Prostate gland (tissue), 2 donors: ENCODE measurements around the gene CTDSPL2. TPM values are rescaled to one million over a fixed set of nuclear protein-coding genes. Genes with fewer than 3 reads are reported as not detected.

Experiments
- DNase-seq: peaks from one replicate; pipeline ENCODE4 v3.0.0-alpha.2; 2019; ENCODE audit warnings: low spot score
- H3K27ac ChIP-seq, 2 donors: fragments of 200-600 bp; sonication (generic); 2 replicates each; pipeline ENCODE4 v1.5.1; 2017 to 2019
- H3K27me3 ChIP-seq: fragments of 200-600 bp; sonication (generic); replicated peaks from 2 replicates; pipeline ENCODE4 v1.5.1; 2019; ENCODE audit not compliant: insufficient read depth
- H3K36me3 ChIP-seq, 2 donors: fragments of 200-600 bp; sonication (generic); 1 replicate in 1 of 2; 2 replicates in 1 of 2; pipeline versions ENCODE4 v1.5.1 to v1.8.1; 2017 to 2019
- H3K4me1 ChIP-seq: fragments of 200-600 bp; sonication (generic); replicated peaks from 2 replicates; pipeline ENCODE4 v1.5.1; 2019
- H3K4me3 ChIP-seq, 2 donors: fragments of 200-600 bp; sonication (generic); 2 replicates each; pipeline ENCODE4 v1.5.1; 2017 to 2019
- H3K9me3 ChIP-seq: fragments of 200-600 bp; sonication (generic); 2 replicates; pipeline ENCODE4 v1.5.1; 2017
- POLR2A ChIP-seq: fragments of 450-650 bp; IDR thresholded peaks from one replicate; pipeline ENCODE4 v1.6.1; 2016; ENCODE audit warnings: antibody characterized with exemption, mild to moderate bottlenecking
- POLR2AphosphoS5 ChIP-seq: sonication (generic); formaldehyde crosslinking; IDR thresholded peaks from one replicate; pipeline ENCODE4 v1.6.1; 2017; ENCODE audit warnings: antibody characterized with exemption
- WGBS: methylation state at CpG from one replicate; pipeline ENCODE4 v1.1.5; 2018; 5-methylcytosine and 5-hydroxymethylcytosine counted together
- intact Hi-C: fragments of 100-400 bp; cut with DNase I; formaldehyde crosslinking; loops from one replicate; pipeline ENCODE4 v1.14.2; 2022
- total RNA-seq, 2 donors: library from RNA; depleted of rRNA; stranded (reverse); fragments of >200 nt; gene quantifications; one replicate each; pipeline ENCODE4 v1.1.0, GENCODE V29; 2016
- TF ChIP-seq, protein P1 (sequence below), 4 experiments: fragments of 200-600 bp in 2 of 4; fragments of 450-650 bp in 2 of 4; sonication (generic) in 2 of 4; IDR thresholded peaks; 1 replicate in 3 of 4; 2 replicates in 1 of 4; pipeline ENCODE4 v1.5.1; 2016 to 2019; ENCODE audit warnings: antibody characterized with exemption in 4 of 4, mild to moderate bottlenecking in 2 of 4, moderate library complexity in 2 of 4

CTDSPL2 gene
- total RNA-seq, 2 donors from 2014 or later: 32.5 to 67.5 TPM

DNA sequence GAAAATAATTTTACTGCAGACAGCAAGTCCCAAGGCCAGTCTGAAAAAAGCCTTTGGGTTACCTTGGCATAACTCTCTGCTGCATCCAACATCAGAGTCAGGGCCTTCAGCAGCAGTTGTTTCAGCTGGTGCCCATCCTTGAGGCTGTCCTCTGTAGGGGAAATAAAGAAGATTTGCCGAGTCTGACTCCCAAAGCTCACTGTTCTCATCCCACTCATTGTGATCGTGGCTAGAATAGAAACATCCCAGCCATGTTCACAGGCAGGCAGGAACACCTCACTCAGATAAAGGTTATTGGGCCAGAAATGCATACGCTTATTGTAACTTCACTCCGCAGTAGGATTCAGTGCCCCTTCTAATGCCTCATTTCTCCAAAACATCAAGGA is 138.7 kb downstream of the CTDSPL2 start:
- Histone ChIP-seq H3K27ac (no peak overlapping the region), H3K9me3 (no peaks in the 10 kb centered on the region), H3K27me3 (no peaks in the 10 kb centered on the region), H3K4me3 (no peak overlapping the region), H3K4me1 (no peaks in the 10 kb centered on the region), H3K36me3 (peaks cover 15 to 26% of the 10 kb centered on the region in 2 donors)
- DNase-seq: no peak
- intact Hi-C loops: no loop called here
- no peak for TF ChIP-seq POLR2A
- TF ChIP-seq, protein P1, sequence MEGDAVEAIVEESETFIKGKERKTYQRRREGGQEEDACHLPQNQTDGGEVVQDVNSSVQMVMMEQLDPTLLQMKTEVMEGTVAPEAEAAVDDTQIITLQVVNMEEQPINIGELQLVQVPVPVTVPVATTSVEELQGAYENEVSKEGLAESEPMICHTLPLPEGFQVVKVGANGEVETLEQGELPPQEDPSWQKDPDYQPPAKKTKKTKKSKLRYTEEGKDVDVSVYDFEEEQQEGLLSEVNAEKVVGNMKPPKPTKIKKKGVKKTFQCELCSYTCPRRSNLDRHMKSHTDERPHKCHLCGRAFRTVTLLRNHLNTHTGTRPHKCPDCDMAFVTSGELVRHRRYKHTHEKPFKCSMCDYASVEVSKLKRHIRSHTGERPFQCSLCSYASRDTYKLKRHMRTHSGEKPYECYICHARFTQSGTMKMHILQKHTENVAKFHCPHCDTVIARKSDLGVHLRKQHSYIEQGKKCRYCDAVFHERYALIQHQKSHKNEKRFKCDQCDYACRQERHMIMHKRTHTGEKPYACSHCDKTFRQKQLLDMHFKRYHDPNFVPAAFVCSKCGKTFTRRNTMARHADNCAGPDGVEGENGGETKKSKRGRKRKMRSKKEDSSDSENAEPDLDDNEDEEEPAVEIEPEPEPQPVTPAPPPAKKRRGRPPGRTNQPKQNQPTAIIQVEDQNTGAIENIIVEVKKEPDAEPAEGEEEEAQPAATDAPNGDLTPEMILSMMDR (IDR thresholded peaks at IDR 0.05): no peak
- TF ChIP-seq POLR2AphosphoS5: no peak
- WGBS: 99% methylated on average over 4 of the region's 4 CpGs

DNA sequence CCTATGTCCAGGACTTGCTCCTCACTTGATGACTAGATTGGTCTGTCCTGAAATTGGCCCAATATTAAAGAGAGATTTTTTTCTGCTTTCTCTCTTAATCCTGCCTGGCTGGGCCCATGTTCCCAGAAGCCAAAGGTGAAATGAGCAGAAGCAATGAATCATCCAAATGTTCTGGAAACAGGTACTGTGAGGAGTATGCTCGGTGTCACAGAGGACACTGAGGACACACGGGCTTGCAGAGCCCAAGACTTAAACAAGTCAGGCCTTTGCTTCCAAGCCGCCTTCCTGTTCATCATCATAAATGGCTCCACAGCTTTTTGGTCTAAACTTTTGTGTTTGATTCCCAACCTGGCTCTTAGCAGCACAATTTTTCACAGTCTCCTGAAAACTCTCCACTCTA is 140.9 kb downstream of the CTDSPL2 start:
- no peak for DNase-seq
- peaks cover 15 to 20% of the 10 kb centered on the region in 2 donors for H3K36me3 ChIP-seq
- no peaks in the 10 kb centered on the region for H3K27me3 ChIP-seq
- no peak overlapping the region for H3K27ac ChIP-seq
- WGBS: 79% methylated on average over 3 of the region's 3 CpGs
- intact Hi-C loops: no loop called here
- TF ChIP-seq, protein P1 (IDR thresholded peaks at IDR 0.05): no peak
- no peak for TF ChIP-seq POLR2AphosphoS5
- no peak for TF ChIP-seq POLR2A
- no peaks in the 10 kb centered on the region for H3K9me3 ChIP-seq
- no peaks in the 10 kb centered on the region for H3K4me1 ChIP-seq
- H3K4me3 ChIP-seq: no peak overlapping the region

DNA sequence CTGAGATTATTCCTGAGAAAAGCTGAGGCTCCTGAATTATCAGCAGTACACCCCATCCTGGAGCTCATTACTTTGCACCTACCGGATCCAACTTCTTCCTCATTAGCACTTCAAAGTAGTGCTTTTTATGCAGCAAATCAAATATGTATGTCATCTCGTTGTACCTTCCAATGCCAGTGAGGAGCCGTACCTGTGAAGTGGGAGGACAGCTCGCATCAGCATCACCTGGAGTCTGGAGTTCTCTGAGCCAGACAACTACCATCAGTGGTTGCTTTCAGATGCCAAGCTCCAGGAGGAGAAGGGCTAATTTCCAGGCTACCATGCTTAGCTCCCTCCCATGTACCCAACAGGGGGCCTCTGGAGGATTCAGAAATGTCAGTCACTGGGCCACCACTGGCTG is 141.9 kb downstream of the CTDSPL2 start:
- Histone ChIP-seq H3K27ac (no peak overlapping the region), H3K4me1 (no peaks in the 10 kb centered on the region), H3K4me3 (no peak overlapping the region), H3K27me3 (no peaks in the 10 kb centered on the region), H3K9me3 (no peaks in the 10 kb centered on the region), H3K36me3 (peaks cover 15 to 20% of the 10 kb centered on the region in 2 donors)
- intact Hi-C loops: no loop called here
- WGBS: 97% methylated on average over 4 of the region's 4 CpGs
- TF ChIP-seq, protein P1 (IDR thresholded peaks at IDR 0.05): no peak
- TF ChIP-seq POLR2A: no peak
- no peak for TF ChIP-seq POLR2AphosphoS5
- DNase-seq: no peak

DNA sequence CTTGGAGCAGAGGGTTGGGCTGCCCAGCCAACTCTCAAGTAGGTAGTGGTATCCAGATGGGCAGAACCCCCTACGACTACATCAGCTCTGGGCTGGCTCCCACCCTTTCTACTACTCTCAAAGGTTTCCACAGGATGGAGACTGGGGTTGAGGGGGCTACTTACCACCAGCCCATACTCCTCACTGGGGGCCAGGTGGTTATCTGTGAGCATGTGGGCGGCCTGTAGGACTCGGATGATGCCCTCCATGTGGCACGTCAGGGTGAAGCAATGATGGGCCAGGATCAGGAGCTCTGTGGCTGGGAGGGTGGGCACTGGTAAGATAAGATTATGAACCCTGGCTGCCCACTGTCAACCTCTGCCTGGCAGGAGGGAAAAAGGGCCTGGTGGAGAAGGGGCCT is 142.9 kb downstream of the CTDSPL2 start:
- intact Hi-C loops: no loop called here
- Histone ChIP-seq H3K36me3 (peaks cover 9 to 16% of the 10 kb centered on the region in 2 donors), H3K4me1 (no peaks in the 10 kb centered on the region), H3K9me3 (no peaks in the 10 kb centered on the region), H3K4me3 (no peak overlapping the region), H3K27me3 (no peaks in the 10 kb centered on the region), H3K27ac (no peak overlapping the region)
- 93% methylated on average over 4 of the region's 4 CpGs for WGBS
- TF ChIP-seq POLR2A (no peak), POLR2AphosphoS5 (no peak)
- TF ChIP-seq, protein P1 (IDR thresholded peaks at IDR 0.05): no peak
- no peak for DNase-seq

DNA sequence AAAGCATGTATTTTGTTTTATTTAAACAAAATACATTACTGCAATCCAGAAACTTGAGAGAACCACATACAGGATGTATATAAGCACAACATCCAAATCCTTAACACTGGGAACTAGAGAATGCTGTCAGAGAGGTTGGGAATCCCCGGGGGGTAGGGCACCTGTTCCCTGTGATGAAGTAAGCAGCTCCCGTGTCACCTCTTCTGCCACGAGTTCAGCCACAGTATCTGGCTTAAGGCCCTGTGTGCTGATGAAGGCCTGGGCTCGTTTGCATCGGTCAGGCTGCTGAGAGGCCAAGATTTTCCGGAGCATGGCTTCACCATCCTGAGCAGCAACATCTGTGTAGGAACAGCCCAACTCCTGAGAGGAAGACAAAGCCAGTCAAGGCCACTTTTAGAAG is 146.0 kb downstream of the CTDSPL2 start:
- no peaks in the 10 kb centered on the region for H3K4me1 ChIP-seq
- WGBS: 89% methylated on average over 6 of the region's 6 CpGs

More for the DNA sequence above, 146.0 kb downstream of the CTDSPL2 start:
- no peak overlapping the region for H3K27ac ChIP-seq
- TF ChIP-seq, protein P1 (IDR thresholded peaks at IDR 0.05): no peak
- no peak for TF ChIP-seq POLR2AphosphoS5
- TF ChIP-seq POLR2A: no peak
- no peak overlapping the region for H3K4me3 ChIP-seq
- no peaks in the 10 kb centered on the region for H3K36me3 ChIP-seq
- H3K27me3 ChIP-seq: no peaks in the 10 kb centered on the region
- DNase-seq: no peak
- no peaks in the 10 kb centered on the region for H3K9me3 ChIP-seq
- intact Hi-C loops: no loop called here
